GM19467 (cell line): ENCODE measurements around the gene IVL.

Experiments used
- ATAC-seq: cut with Tn5 transposase; IDR thresholded peaks from one replicate; pipeline ENCODE4 v1.9.1; 2021; ENCODE audit warnings: mild to moderate bottlenecking, moderate library complexity; ENCODE audit not compliant: unreplicated experiment

Gene IVL

DNA sequence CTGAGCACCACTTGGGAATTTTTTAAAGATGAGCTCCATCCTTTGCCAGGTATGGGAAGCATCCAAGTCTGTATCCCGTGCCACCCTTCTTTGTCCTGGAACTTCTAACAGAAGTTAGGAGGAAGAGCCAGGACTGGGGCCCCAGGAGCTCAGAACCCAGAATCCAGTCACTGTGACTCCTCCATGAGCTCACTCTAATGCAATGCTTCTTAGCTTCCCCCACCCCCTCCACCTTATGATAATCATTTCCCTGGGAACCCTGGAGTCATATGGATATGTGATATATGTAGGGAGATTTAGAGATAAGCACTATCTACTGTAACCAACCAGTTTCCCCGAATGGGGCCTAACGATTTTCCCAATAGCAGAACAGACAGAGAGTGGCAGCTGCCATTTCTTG, 37.9 kb downstream of the IVL start:
- no peak for ATAC-seq

DNA sequence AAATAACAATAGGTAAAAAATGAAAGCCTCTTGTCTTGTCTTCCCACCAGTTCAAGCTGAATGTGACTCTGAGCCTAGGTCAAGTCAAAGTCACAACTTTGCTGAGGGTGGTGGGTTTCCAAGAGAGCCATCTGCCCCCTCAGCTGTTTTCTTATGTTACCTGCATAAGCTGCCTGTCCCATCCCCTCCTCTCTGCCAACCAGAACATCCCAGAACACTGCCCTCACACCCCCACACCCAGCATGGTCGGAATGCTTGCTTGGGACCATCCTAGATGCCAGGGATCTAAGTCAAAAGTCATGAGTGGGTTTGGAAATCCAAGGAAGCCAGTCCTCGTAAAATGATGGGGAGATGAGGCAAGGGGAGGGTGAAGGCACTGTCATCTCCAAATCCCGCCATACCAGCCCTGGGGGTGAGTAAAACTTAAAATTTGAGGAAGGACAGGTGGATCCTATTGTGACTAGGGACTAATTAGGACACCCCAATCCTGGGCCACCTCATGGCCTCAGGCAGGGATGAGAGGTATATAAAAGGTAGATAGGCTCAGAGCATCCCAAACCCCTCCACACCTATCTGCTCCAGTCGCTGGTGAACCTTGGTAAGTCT, 38.4 kb downstream of the IVL start, which contains the start of gene SPRR5:
Gene SPRR5, plus strand, starts transcription at position 556 of the 606 bp plus-strand sequence. CDS start 1,349 bp downstream, outside the sequence.
- ATAC-seq, result no peak

DNA sequence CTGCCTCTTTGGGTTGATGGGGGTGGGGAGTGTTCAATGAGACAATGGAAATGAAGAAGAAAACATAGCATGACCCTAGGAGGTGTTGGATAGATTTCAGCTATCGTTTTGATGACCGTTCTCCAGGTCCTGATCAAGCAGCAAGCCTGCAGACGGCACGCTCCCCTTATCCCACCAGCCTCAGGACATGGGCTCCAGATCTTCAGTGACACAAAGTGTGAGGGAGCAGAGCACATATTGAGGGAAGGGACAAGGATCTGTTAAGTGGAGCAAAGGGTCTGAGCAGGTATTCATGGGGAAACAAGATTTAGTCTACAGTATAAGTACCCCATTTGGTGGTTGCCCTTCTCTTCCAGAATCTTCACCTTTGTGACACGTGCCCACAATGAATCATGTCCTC, 43.4 kb downstream of the IVL start:
- ATAC-seq, result no peak

DNA sequence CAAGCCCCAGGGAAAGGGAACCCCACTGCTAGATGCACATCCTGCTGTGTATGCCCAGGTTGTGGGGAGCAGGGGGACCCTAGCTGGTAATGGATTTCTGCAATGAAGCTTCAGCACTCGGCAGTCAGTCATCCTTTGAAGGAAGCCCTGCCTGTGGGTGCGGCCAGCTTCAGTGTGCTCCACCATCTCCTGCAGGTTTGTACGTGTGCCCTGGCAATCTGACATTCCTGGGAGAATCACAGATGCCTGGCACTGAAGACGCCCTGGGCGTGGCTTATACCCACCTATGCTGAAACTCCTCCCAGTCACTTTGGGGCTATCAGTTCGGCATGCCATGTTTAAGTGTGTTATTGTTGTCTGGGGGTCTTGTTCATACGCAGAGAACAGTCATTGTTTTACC, 45.4 kb downstream of the IVL start:
- ATAC-seq, result no peak

DNA sequence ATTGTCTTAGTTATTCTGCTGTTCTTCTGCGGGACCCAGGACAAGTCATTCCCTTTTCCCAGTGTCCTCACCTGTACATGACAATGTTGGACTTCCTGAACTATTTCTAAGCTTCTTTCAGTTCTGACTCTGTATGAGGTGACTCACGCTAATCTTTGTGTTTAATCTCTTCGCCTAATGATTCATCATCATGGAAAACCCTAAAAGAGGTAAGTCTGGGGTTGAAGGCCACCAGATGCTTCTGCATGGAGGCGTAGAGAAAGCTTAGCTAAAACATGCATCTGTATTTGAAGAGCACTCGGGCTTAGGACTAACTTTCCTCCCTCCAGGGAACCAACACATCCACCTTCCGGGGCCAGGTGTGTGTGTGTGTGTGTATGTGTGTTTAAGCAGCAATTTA, 46.1 kb downstream of the IVL start:
- no peak for ATAC-seq

DNA sequence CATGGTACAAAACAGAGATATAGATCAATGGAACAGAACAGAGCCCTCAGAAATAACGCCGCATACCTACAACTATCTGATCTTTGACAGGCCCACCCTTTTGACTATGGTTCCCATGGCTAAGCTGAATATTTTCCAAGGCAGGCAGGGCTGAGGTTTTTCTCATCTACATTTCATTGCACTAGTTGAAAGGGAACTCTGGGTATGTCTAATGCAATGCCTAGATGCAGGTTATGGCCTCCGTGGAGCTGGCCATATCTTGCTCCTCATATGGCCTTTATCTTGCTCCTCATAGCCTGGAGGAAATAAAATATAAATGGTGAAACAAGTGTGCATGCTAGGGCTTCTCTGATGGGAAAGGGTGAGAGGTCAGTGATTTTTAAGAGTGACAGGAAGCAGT, 49.2 kb downstream of the IVL start:
- ATAC-seq, result no peak

DNA sequence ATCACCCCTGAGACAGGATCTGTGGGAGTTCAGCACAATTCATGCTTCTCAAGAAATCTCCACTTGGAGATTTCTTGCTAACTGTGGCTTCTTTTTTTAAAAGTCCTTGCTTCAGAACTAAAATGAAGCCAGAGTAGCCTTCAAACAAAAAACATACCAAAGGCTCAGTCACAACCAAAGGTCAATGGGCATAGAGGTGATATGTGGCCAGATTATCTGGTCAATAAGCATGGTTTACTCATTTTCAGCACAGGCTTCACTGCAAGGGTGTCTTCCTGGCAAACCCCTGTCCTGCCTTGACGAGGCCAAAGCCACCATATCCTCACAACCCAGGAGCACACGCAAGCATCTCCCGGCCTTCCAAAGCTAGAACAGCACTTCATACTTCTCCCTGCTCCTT, 50.9 kb downstream of the IVL start:
- no peak for ATAC-seq

DNA sequence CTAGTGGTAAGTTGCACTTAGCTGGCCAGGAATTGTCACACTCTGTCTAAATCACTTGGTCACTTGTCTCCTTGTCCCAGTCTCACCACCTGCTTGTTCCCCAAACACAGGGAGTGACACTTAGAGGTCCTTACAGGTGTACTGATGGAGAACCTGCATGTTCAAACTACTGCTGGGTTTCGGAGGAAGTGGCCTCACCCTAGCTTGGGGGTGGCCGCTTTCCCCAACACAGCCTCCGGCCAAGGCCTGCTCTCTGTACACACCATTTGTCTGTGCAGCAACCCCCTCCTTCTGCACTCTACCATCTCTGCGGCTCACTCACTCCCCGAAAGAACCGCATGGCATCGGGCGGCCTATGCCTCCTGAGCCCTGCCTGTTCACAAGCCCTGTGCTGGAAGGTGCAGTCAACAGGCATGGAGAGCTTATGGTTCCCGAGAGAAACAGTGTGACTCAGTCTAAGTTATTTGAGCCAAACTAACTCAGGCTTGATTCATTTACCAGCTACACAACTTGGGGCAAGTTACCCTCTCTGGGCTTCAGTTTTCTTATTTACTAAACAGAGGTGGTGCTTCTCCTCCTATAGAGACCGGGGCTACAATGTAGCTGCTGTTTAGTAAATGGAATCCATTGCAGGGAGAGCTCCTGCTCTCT, 51.6 kb downstream of the IVL start:
- no peak for ATAC-seq

DNA sequence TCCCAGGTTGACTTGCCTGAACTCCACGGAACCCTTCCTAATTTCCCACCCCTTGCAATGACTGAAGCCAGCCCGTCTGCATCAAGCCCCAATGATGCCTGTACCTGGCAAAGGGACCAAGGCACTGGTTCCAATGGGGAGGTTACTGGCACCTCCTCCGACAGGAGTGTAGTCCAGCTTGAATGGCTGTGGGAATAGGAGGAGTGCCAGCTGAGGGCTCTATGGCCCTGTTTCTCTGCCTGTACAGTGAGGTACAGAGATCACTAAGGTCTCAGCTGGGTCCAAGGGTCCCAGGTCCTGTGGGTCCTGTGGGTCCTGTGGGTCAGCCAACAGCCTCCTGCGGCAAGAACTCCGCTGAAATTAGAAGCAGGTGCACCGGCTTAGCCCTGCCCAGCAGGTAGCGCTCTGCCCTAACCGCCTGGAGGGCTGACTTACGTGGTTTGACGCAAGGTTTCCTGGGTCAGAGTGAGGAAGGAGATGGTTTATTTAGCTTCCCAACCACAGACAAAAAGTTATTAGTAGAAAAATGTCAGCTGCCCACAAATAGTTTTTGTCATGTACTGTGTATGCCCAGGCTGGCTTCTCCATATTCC, 52.2 kb downstream of the IVL start:
- ATAC-seq, result no peak
